ENCODE measurements around the gene TMEM109. TPM values are rescaled to one million over a fixed set of nuclear protein-coding genes. Genes with fewer than 3 reads are reported as not detected.

Gene TMEM109
- total and polyA plus RNA-seq, 9 of the 15 experiments (the other 6 are each of a cell fraction or from before 2014, with no cell fraction given), result 9.2 to 71.3 (median 30.5) TPM

DNA sequence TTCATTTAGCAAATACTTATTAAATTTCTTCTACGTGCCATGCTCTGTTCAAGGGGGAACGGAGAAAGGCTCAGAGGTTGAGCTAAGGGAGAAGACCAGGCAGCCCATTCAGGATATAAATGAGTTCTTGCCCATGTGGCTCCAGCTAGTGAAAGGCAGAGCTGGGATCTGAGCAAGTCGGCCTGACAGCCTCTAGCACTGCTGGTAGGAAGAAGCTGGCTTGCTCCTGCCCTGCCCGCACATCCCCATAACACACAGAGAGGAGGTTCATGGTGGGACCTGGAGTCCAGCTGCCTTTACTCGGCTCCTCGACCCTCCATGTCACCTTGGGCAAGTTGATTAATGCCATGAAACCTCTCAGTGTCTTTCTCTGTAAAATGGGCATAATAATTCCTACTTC is 36.1 kb downstream of the TMEM109 start:
- peaks cover 6% of the 10 kb centered on the region for H4K20me1 ChIP-seq (replicated peaks; ENCODE audit: control insufficient read depth, insufficient read depth, low read length)
- DNase-seq (ENCODE audit: extremely low read depth in 1 of 4, low spot score in 3 of 4), result no peak
- peaks cover 46 to 74% of the 10 kb centered on the region in 2 experiments for H3K27me3 ChIP-seq (ENCODE audit: control insufficient read depth in 2 of 2, insufficient read depth in 2 of 2, low read length in 2 of 2)
- in situ Hi-C loops (cut with MboI) (no loop called here), intact Hi-C loops (cut with micrococcal nuclease) (no loop called here)
- no peak overlapping the region for H3K4me2 ChIP-seq (ENCODE audit: insufficient read depth, low read length)
- ChIA-PET POLR2A (interaction anchor here (0.6 kb wide), 1 partner anchor 36 kb away, joined by 3 read pairs; the partner anchor contains the start of gene TMEM109), CTCF (ENCODE audit: low intra/inter-chr PET ratio) (no interaction called here)
- no TSS peak for BruUV-seq (replicated peaks)
- H3K9me3 ChIP-seq (replicated peaks; ENCODE audit: control insufficient read depth, insufficient read depth, low read depth, low read length), result no peaks in the 10 kb centered on the region
- H3K9ac ChIP-seq (ENCODE audit: insufficient read depth in 1 of 2, low read depth in 2 of 2, low read length in 2 of 2), result no peak overlapping the region
- no peak for FAIRE-seq
- peaks cover 5 to 6% of the 10 kb centered on the region in 2 experiments; a peak in 4 of 5 replicates for H3K4me1 ChIP-seq (replicated peaks in 1 of 2; ENCODE audit: control insufficient read depth in 2 of 2, insufficient read depth in 2 of 2, low read length in 2 of 2)
- no peaks in the 10 kb centered on the region for H3K79me2 ChIP-seq (ENCODE audit: control insufficient read depth, insufficient read depth, low read length)
- no peaks in the 10 kb centered on the region for H3K36me3 ChIP-seq (ENCODE audit: control insufficient read depth, insufficient read depth, low read length)
- H3K4me3 ChIP-seq, result no peak overlapping the region
- H3K27ac ChIP-seq (ENCODE audit: extremely low read depth, low read depth, low read length), result no peak overlapping the region
- ATAC-seq, result no peak
- no peak overlapping the region for H2AFZ ChIP-seq (ENCODE audit: low read depth, low read length)
- no peaks in the 10 kb centered on the region for H3K9me1 ChIP-seq (ENCODE audit: control insufficient read depth, insufficient read depth, low read length)
- TF ChIP-seq CBX2 (IDR thresholded peaks at IDR 0.05; ENCODE audit: insufficient read depth, low read length, poor library complexity, severe bottlenecking) (no peak), KAT8 (IDR thresholded peaks at IDR 0.05; ENCODE audit: low read depth) (no peak)
- WGBS (ENCODE audit: insufficient coverage, low coverage, missing lambda C conversion rate), result 10% methylated on average over 6 of the region's 6 CpGs

DNA sequence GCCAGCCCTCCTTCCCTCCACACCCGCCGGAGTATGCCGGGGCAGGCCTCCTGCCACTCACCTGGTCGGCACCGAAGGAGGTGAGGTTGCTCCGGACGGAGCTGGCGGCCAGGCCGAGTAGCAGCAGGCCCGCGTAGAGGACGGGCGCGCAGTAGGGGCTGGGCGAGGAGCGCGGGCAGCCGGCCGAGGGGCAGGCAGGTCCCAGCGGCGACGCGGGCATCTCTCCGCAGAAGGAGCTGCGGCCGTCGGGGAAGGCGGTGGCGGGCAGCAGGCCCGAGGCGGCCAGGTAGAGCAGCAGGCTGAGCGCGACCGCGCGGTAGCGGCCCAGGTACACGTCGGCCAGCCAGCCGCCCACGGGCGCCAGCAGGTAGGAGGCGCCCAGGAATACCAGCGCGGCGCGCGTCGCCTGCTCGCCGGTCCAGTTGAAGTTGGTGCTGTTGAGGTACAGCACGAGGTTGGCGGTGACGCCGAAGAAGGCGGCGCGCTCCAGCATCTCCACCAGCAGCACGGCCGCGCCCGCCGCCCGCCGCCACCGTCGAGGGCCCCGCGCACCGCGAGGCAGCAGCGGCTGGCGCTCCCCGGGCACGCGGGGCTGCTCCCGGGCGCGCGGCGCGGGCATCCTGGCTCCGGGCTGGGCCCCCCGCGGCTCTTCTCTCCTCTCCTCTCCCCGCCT is 37.1 kb downstream of the TMEM109 start:
- peaks cover 3% of the 10 kb centered on the region; the same call in 1 of the 2 replicates for H4K20me1 ChIP-seq (replicated peaks; ENCODE audit: control insufficient read depth, insufficient read depth, low read length)
- no TSS peak for BruUV-seq (replicated peaks)
- no peak overlapping the region for H2AFZ ChIP-seq (ENCODE audit: low read depth, low read length)
- H3K4me3 ChIP-seq, result no peak overlapping the region
- no peaks in the 10 kb centered on the region for H3K9me3 ChIP-seq (replicated peaks; ENCODE audit: control insufficient read depth, insufficient read depth, low read depth, low read length)
- ATAC-seq (no peak), FAIRE-seq (no peak), DNase-seq (ENCODE audit: extremely low read depth in 1 of 4, low spot score in 3 of 4) (no peak)
- no peaks in the 10 kb centered on the region for H3K36me3 ChIP-seq (ENCODE audit: control insufficient read depth, insufficient read depth, low read length)
- WGBS (ENCODE audit: insufficient coverage, low coverage, missing lambda C conversion rate), result 52% methylated on average over 22 of the region's 86 CpGs
- peaks cover 0 to 6% of the 10 kb centered on the region in 2 experiments; a peak in 3 of 5 replicates for H3K4me1 ChIP-seq (replicated peaks in 1 of 2; ENCODE audit: control insufficient read depth in 2 of 2, insufficient read depth in 2 of 2, low read length in 2 of 2)
- no peaks in the 10 kb centered on the region for H3K9me1 ChIP-seq (ENCODE audit: control insufficient read depth, insufficient read depth, low read length)
- no peak overlapping the region for H3K27ac ChIP-seq (ENCODE audit: extremely low read depth, low read depth, low read length)
- CTCF ChIA-PET (ENCODE audit: low intra/inter-chr PET ratio), result no interaction called here
- no peak overlapping the region for H3K4me2 ChIP-seq (ENCODE audit: insufficient read depth, low read length)
- intact Hi-C loops (cut with micrococcal nuclease) (no loop called here), in situ Hi-C loops (cut with MboI) (no loop called here)
- H3K27me3 ChIP-seq (ENCODE audit: control insufficient read depth in 2 of 2, insufficient read depth in 2 of 2, low read length in 2 of 2), result peaks cover 44 to 74% of the 10 kb centered on the region in 2 experiments; a peak in 4 of 5 replicates
- no peaks in the 10 kb centered on the region for H3K79me2 ChIP-seq (ENCODE audit: control insufficient read depth, insufficient read depth, low read length)
- no peak overlapping the region for H3K9ac ChIP-seq (ENCODE audit: insufficient read depth in 1 of 2, low read depth in 2 of 2, low read length in 2 of 2)
- POLR2A ChIA-PET, result interaction anchor here (0.8 kb wide), 1 partner anchor 158 kb away, joined by 3 read pairs; no protein-coding TSS in a partner anchor
- TF ChIP-seq, protein P1, sequence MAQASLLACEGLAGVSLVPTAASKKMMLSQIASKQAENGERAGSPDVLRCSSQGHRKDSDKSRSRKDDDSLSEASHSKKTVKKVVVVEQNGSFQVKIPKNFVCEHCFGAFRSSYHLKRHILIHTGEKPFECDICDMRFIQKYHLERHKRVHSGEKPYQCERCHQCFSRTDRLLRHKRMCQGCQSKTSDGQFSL (CRISPR knock-in tag; IDR thresholded peaks at IDR 0.05), result no peak
- TF ChIP-seq, protein P1 (tag; IDR thresholded peaks at IDR 0.05), result no peak
- no peak for TF ChIP-seq ZNF165 (CRISPR knock-in tag; IDR thresholded peaks at IDR 0.05; ENCODE audit: borderline replicate concordance)
- TF ChIP-seq, protein P2, sequence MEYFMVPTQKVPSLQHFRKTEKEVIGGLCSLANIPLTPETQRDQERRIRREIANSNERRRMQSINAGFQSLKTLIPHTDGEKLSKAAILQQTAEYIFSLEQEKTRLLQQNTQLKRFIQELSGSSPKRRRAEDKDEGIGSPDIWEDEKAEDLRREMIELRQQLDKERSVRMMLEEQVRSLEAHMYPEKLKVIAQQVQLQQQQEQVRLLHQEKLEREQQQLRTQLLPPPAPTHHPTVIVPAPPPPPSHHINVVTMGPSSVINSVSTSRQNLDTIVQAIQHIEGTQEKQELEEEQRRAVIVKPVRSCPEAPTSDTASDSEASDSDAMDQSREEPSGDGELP (CRISPR knock-in tag; IDR thresholded peaks at IDR 0.05; ENCODE audit: borderline replicate concordance), result no peak
- TF ChIP-seq ARHGAP35 (IDR thresholded peaks at IDR 0.05; ENCODE audit: partially characterized antibody), result no peak
- TF ChIP-seq SP2 (IDR thresholded peaks at IDR 0.05; ENCODE audit: extremely low read depth, low read depth, low read length, poor library complexity, severe bottlenecking), result no peak
- no peak for TF ChIP-seq XRCC4 (IDR thresholded peaks at IDR 0.05; ENCODE audit: extremely low read depth, insufficient read depth, insufficient read length)
- no peak for TF ChIP-seq SPI1 (IDR thresholded peaks at IDR 0.05; ENCODE audit: borderline replicate concordance, low read depth, low read length)
- no peak for TF ChIP-seq XRCC3 (IDR thresholded peaks at IDR 0.05)
- TF ChIP-seq KAT7 (CRISPR knock-in tag; IDR thresholded peaks at IDR 0.05; ENCODE audit: borderline replicate concordance), result no peak
- TF ChIP-seq ATF7 (IDR thresholded peaks at IDR 0.05), result no peak
- no peak for TF ChIP-seq SREBF1 (IDR thresholded peaks at IDR 0.05; ENCODE audit: borderline replicate concordance, low read depth, low read length)

All from K562 (cell line).